ENCODE results near the gene HOXC13. TPM values are rescaled to one million over a fixed set of nuclear protein-coding genes. Genes with fewer than 3 reads are reported as not detected.

The HOXC13 gene
- total and polyA plus RNA-seq, 4 donors: 0.10 TPM; not detected in 3

DNA sequence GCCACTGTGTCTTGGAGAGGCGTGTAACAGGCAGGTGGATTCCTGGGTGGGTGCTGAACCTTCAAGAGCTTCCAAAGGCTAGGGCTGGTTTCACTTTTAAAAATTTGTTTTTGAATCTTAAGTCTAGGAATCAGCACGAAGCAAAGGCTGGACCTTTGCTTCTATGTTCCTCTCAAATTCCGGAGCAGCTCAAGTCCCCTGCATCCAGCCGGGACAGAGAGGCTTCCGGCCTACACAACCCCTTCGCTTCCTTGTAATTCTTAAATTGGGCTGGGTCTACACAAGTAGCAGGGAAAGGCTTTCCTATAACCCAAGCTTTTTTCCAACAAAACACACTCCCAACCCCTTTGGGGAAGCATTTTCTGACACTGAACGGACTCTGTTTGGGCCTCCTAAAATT is 24.4 kb downstream of the HOXC13 start:
- peaks cover 30% of the 10 kb centered on the region for H3K4me1 ChIP-seq (ENCODE audit: control insufficient read depth, insufficient read depth, low read length)
- whole genome bisulfite sequencing (ENCODE audit: insufficient coverage): 39% methylated on average over 7 of the region's 7 CpGs
- DNase-seq (ENCODE audit: low read depth in 4 of 6, low spot score in 6 of 6): no peak
- peaks cover 100% of the 10 kb centered on the region for H3K27me3 ChIP-seq (ENCODE audit: control insufficient read depth, insufficient read depth, low read length)
- no peaks in the 10 kb centered on the region for H3K36me3 ChIP-seq (ENCODE audit: control insufficient read depth, insufficient read depth, low read length)
- no peaks in the 10 kb centered on the region for H3K9me3 ChIP-seq (ENCODE audit: control insufficient read depth, insufficient read depth, low read length)
- peak overlapping the region; percentile 16 for H3K4me3 ChIP-seq (ENCODE audit: low read depth, low read length)
- no peak overlapping the region for H3K27ac ChIP-seq (ENCODE audit: low read depth, low read length)

DNA sequence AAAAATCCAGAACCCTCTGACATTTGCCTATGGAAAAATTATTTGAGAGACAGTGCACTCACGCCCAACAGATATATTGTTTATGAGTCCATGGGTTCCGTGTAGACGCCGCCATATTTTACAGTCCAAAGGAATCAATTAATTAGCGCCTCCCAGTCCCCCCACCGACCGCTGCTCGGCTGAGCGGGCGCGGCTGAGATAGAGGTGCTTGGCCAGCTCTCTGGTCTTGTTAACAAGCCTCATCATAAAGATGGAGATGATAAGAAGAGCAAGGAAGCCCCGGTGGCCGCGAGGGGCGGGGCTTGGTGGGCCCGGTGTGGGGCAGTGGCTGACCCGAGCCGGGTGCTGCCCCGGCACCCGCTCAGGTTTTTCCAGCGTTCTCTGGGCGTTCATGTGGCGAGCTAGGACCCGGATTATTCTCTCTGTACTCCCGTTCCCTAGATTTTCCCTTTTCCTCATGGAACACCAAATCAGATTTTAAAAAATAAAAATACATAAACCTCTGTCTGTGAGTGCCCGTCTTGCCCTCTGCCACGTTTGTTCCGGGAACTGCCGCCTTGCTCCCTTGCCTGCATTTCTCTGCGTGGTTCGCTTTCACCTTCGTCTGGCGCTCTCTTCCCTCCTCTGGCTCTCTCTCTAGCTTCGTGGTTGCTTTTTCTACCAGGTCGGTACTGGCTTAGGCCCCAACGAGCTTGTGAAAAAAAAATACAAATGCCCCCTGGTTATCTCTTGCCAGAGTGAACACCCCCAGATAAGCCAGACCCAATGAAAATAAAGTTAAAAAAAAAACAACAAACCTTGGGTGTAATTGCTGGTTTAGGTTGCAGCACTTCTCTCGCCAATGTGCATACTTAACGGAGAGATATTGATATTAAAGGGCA is 25.0 kb downstream of the HOXC13 start:
- WGBS (ENCODE audit: insufficient coverage): 8% methylated on average over 31 of the region's 38 CpGs
- no peaks in the 10 kb centered on the region for H3K9me3 ChIP-seq (ENCODE audit: control insufficient read depth, insufficient read depth, low read length)
- H3K4me3 ChIP-seq (ENCODE audit: low read depth, low read length): peak overlapping the region; percentile 16
- DNase-seq (ENCODE audit: low read depth in 4 of 6, low spot score in 6 of 6): no peak
- H3K36me3 ChIP-seq (ENCODE audit: control insufficient read depth, insufficient read depth, low read length): no peaks in the 10 kb centered on the region
- H3K27me3 ChIP-seq (ENCODE audit: control insufficient read depth, insufficient read depth, low read length): peaks cover 100% of the 10 kb centered on the region
- peaks cover 30% of the 10 kb centered on the region for H3K4me1 ChIP-seq (ENCODE audit: control insufficient read depth, insufficient read depth, low read length)
- H3K27ac ChIP-seq (ENCODE audit: low read depth, low read length): no peak overlapping the region

GRCh38 chr12:53964315-53964713 is 25.7 kb downstream of the HOXC13 start:
- peak overlapping the region; percentile 32 for H3K4me3 ChIP-seq (ENCODE audit: low read depth, low read length)
- H3K4me1 ChIP-seq (ENCODE audit: control insufficient read depth, insufficient read depth, low read length): peaks cover 30% of the 10 kb centered on the region
- peaks cover 100% of the 10 kb centered on the region for H3K27me3 ChIP-seq (ENCODE audit: control insufficient read depth, insufficient read depth, low read length)
- no peak overlapping the region for H3K27ac ChIP-seq (ENCODE audit: low read depth, low read length)
- DNase-seq (ENCODE audit: low read depth in 4 of 6, low spot score in 6 of 6): no peak
- no CpG with 5 or more reads among the region's 2 CpGs for WGBS (ENCODE audit: insufficient coverage)
- no peaks in the 10 kb centered on the region for H3K36me3 ChIP-seq (ENCODE audit: control insufficient read depth, insufficient read depth, low read length)
- H3K9me3 ChIP-seq (ENCODE audit: control insufficient read depth, insufficient read depth, low read length): no peaks in the 10 kb centered on the region

GRCh38 chr12:53965281-53966084 is 26.9 kb downstream of the HOXC13 start:
- Histone ChIP-seq H3K9me3 (ENCODE audit: control insufficient read depth, insufficient read depth, low read length) (no peaks in the 10 kb centered on the region), H3K4me1 (ENCODE audit: control insufficient read depth, insufficient read depth, low read length) (peaks cover 29% of the 10 kb centered on the region), H3K27ac (ENCODE audit: low read depth, low read length) (peak overlapping the region; percentile 29), H3K27me3 (ENCODE audit: control insufficient read depth, insufficient read depth, low read length) (peaks cover 100% of the 10 kb centered on the region), H3K4me3 (ENCODE audit: low read depth, low read length) (peak overlapping the region; percentile 32), H3K36me3 (ENCODE audit: control insufficient read depth, insufficient read depth, low read length) (no peaks in the 10 kb centered on the region)
- WGBS (ENCODE audit: insufficient coverage): 2% methylated on average over 18 of the region's 18 CpGs
- DNase-seq (ENCODE audit: low read depth in 4 of 6, low spot score in 6 of 6): no peak

DNA sequence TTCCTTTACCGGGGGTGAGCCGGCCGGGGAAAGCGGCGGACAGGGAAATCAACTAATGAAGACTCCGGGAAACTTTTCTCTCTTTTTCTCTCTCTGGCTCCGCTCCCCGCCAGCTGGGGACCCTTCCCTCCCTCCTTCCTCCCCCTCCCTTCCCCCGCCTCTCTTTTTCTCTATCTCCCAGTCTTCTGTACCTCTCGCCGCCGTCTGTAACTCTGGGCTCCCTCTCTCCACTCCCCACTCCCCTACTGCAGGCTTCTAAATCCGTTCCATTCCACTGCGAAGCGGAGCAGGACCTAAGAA is 27.4 kb downstream of the HOXC13 start:
- H3K4me3 ChIP-seq (ENCODE audit: low read depth, low read length): peak overlapping the region; percentile 32
- peaks cover 100% of the 10 kb centered on the region for H3K27me3 ChIP-seq (ENCODE audit: control insufficient read depth, insufficient read depth, low read length)
- 1% methylated on average over 9 of the region's 15 CpGs for WGBS (ENCODE audit: insufficient coverage)
- DNase-seq (ENCODE audit: low read depth in 4 of 6, low spot score in 6 of 6): no peak
- H3K4me1 ChIP-seq (ENCODE audit: control insufficient read depth, insufficient read depth, low read length): peaks cover 24% of the 10 kb centered on the region
- peak overlapping the region; percentile 57 for H3K27ac ChIP-seq (ENCODE audit: low read depth, low read length)
- no peaks in the 10 kb centered on the region for H3K9me3 ChIP-seq (ENCODE audit: control insufficient read depth, insufficient read depth, low read length)
- no peaks in the 10 kb centered on the region for H3K36me3 ChIP-seq (ENCODE audit: control insufficient read depth, insufficient read depth, low read length)

DNA sequence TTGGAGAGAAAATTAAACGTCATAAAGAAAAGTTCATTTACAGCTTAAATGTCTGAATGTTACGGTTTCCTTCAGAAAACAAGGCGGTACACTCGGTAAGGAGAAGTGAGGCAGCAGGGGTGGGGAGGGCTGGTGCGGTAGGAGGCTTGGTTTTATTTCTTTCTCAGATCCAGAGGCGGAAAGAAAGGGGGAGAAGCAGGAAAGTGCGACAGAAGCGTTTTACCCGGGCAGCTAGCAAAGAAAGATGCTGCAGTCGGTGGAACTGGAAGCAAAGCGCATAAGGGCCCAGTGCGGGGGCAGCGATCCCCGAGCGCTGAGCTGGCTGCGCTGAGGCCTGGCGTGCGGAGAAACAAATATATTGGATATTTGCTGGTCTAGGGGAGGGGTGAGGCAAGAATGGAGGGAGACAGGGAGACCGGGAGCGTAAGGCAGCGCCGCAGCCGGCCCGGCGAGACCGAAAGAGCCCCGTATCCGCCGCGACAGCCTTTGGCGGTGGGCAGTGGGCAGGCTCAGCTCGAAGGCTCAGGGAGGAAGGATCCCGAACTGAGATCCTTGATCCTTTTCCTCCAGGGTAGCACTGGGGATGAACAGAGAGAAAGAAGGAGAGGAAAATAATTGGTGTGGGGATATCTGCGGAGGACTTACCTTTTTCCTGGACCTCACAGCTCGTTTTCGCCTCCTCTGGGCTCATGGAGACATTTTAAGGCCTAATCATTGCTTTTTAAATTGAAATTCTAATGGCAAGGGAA is 27.9 kb downstream of the HOXC13 start:
- no peaks in the 10 kb centered on the region for H3K9me3 ChIP-seq (ENCODE audit: control insufficient read depth, insufficient read depth, low read length)
- peak overlapping the region; percentile 32 for H3K4me3 ChIP-seq (ENCODE audit: low read depth, low read length)
- 8% methylated on average over 33 of the region's 36 CpGs for WGBS (ENCODE audit: insufficient coverage)
- no peaks in the 10 kb centered on the region for H3K36me3 ChIP-seq (ENCODE audit: control insufficient read depth, insufficient read depth, low read length)
- peaks cover 100% of the 10 kb centered on the region for H3K27me3 ChIP-seq (ENCODE audit: control insufficient read depth, insufficient read depth, low read length)
- H3K4me1 ChIP-seq (ENCODE audit: control insufficient read depth, insufficient read depth, low read length): peaks cover 18% of the 10 kb centered on the region
- H3K27ac ChIP-seq (ENCODE audit: low read depth, low read length): peak overlapping the region; percentile 57
- peak in 1 of 6 donors; percentile 23 for DNase-seq (ENCODE audit: low read depth in 4 of 6, low spot score in 6 of 6)

DNA sequence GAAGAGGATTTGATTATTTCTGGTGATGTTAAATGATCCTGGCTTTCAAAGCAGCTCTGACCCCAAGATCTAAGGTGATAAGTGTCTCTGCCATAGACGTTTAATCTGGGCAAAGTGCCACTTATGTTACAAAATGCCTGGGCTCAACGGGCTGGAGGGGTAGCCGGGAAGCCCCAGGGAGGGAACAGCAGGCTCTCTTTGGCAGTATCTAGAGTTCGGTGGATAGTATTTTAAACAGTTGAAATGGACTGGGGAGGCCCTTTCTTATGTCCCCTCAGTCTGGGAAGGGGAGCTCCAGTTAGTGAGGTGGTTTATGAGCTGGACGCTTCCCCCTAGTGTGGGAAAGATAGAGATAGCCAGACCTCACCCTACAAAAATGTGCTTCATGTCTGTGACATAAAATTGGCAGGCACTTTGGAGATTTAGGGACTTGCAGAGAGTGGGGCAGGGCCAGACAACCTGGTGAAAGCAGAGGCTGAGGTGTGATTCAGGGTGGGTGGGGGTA is 28.8 kb downstream of the HOXC13 start:
- WGBS (ENCODE audit: insufficient coverage): 19% methylated on average over 4 of the region's 5 CpGs
- no peak overlapping the region for H3K4me3 ChIP-seq (ENCODE audit: low read depth, low read length)
- no peak for DNase-seq (ENCODE audit: low read depth in 4 of 6, low spot score in 6 of 6)
- H3K36me3 ChIP-seq (ENCODE audit: control insufficient read depth, insufficient read depth, low read length): no peaks in the 10 kb centered on the region
- peak overlapping the region; percentile 57 for H3K27ac ChIP-seq (ENCODE audit: low read depth, low read length)
- H3K9me3 ChIP-seq (ENCODE audit: control insufficient read depth, insufficient read depth, low read length): no peaks in the 10 kb centered on the region
- peaks cover 16% of the 10 kb centered on the region for H3K4me1 ChIP-seq (ENCODE audit: control insufficient read depth, insufficient read depth, low read length)
- H3K27me3 ChIP-seq (ENCODE audit: control insufficient read depth, insufficient read depth, low read length): peaks cover 100% of the 10 kb centered on the region

DNA sequence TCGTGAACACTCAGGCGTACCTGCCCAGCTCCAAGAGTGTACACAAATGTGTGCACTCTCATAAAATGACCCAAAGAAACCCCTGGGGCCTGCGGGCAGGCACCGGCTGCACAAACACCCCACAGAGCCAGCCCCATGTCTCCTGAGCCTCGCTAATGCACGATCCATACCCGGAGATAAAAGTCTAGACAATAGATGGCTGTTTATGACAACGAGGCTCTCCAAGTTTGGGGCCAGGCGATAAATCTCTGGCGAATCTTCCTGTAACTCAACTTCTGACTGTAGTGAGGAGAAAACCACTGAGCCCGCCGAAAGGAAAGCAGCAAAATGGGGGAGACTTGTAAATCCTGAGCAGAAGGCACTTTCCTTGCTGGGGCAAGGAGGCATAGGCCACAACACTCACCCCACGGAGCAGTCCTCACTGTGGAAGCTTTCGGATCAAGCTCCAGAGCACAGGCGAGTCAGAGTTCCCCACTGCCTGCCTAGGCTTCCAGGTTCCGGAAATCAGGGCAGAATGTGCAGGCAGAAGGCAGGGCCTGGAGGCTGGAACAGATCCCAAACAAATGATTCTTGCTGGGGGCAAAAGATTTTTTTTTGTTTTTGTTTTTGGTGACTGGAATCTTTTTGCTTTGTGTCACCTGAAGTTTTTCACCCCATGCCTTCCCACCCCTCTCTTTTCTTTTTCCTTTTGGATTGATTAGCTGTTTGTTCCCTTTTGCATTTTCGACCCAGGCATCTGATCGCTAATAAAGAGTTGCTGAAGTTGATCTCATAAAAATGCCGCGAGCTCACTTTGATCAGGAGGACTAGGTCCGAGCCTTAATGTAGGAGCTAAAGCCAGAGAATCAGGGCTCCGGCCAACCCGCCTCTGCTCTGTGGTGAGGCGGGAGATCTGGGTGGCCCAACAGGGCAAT is 29.8 kb downstream of the HOXC13 start:
- Histone ChIP-seq H3K4me3 (ENCODE audit: low read depth, low read length) (no peak overlapping the region), H3K4me1 (ENCODE audit: control insufficient read depth, insufficient read depth, low read length) (peaks cover 23% of the 10 kb centered on the region), H3K27me3 (ENCODE audit: control insufficient read depth, insufficient read depth, low read length) (peaks cover 100% of the 10 kb centered on the region), H3K36me3 (ENCODE audit: control insufficient read depth, insufficient read depth, low read length) (no peaks in the 10 kb centered on the region), H3K27ac (ENCODE audit: low read depth, low read length) (peak overlapping the region; percentile 19), H3K9me3 (ENCODE audit: control insufficient read depth, insufficient read depth, low read length) (no peaks in the 10 kb centered on the region)
- 23% methylated on average over 20 of the region's 24 CpGs for WGBS (ENCODE audit: insufficient coverage)
- no peak for DNase-seq (ENCODE audit: low read depth in 4 of 6, low spot score in 6 of 6)

All from spinal cord (tissue), 10 donors.